Neural crest cell (in vitro differentiated cells): ENCODE data around the gene LDHAL6B. TPM values are rescaled to one million over a fixed set of nuclear protein-coding genes. Genes with fewer than 3 reads are reported as not detected.

Source experiments
- DNase-seq: peaks from one replicate; pipeline ENCODE4 v3.0.0; 2021; ENCODE audit warnings: low read depth, mixed read lengths, low spot score
- H3K27ac Mint-ChIP-seq: one replicate; pipeline ENCODE4 v1.8.0; 2021; ENCODE audit warnings: mild to moderate bottlenecking, mixed read lengths; ENCODE audit not compliant: unreplicated experiment
- H3K27me3 Mint-ChIP-seq: 2 replicates; pipeline ENCODE4 v1.8.0; 2021; ENCODE audit warnings: low read depth, mild to moderate bottlenecking, mixed read lengths
- H3K36me3 Mint-ChIP-seq: 2 replicates; pipeline ENCODE4 v1.8.0; 2021; ENCODE audit warnings: low read depth, mild to moderate bottlenecking, mixed read lengths
- H3K4me1 Mint-ChIP-seq: 2 replicates; pipeline ENCODE4 v1.8.0; 2021; ENCODE audit warnings: mixed read lengths
- H3K4me3 Mint-ChIP-seq: one replicate; pipeline ENCODE4 v1.8.0; 2021; ENCODE audit warnings: mild to moderate bottlenecking, mixed read lengths
- H3K9me3 Mint-ChIP-seq: 2 replicates; pipeline ENCODE4 v1.8.0; 2021; ENCODE audit warnings: mixed read lengths
- total RNA-seq: library from RNA; stranded (reverse); gene quantifications from 2 replicates; pipeline ENCODE4 v1.2.1, GENCODE V29; 2021
- TF ChIP-seq, protein P1 (sequence below): fragments of 200-600 bp; sonication (generic); conservative IDR thresholded peaks from 2 replicates; pipeline ENCODE4 v1.5.0; 2021; ENCODE audit warnings: antibody characterized with exemption, mild to moderate bottlenecking

The LDHAL6B gene
- total RNA-seq, 1 donor from 2014 or later, result not detected

DNA sequence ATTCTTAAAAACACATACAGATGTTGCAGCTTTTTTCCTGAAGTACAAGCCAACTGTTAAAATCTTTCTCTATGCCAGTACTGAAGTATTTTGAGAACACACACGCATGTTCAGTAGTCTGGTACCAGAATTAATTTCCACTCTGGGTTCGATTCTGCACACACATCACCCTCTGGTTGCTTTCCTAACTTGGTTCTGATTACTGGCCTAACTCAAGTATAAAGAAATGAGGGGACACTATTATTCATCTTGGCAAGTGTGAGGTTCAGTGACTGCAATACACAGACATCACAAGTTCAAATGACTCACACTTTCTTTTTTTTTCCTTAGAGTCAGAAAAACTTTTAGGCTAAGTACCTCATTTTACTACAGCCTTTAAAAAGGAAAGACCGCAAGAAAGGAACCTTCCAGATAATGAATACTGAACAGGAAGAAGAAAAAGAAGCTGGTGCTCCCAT lies 37.4 kb upstream of the LDHAL6B start:
- DNase-seq, result no peak
- Mint-ChIP-seq H3K4me3 (no peak overlapping the region), H3K36me3 (peaks cover 13% of the 10 kb centered on the region), H3K27me3 (no peaks in the 10 kb centered on the region), H3K4me1 (peaks cover 12% of the 10 kb centered on the region), H3K27ac (no peak overlapping the region), H3K9me3 (no peaks in the 10 kb centered on the region)
- TF ChIP-seq, protein P1, sequence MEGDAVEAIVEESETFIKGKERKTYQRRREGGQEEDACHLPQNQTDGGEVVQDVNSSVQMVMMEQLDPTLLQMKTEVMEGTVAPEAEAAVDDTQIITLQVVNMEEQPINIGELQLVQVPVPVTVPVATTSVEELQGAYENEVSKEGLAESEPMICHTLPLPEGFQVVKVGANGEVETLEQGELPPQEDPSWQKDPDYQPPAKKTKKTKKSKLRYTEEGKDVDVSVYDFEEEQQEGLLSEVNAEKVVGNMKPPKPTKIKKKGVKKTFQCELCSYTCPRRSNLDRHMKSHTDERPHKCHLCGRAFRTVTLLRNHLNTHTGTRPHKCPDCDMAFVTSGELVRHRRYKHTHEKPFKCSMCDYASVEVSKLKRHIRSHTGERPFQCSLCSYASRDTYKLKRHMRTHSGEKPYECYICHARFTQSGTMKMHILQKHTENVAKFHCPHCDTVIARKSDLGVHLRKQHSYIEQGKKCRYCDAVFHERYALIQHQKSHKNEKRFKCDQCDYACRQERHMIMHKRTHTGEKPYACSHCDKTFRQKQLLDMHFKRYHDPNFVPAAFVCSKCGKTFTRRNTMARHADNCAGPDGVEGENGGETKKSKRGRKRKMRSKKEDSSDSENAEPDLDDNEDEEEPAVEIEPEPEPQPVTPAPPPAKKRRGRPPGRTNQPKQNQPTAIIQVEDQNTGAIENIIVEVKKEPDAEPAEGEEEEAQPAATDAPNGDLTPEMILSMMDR, result no peak

- no peak overlapping the region for H3K4me3 Mint-ChIP-seq
- H3K4me1 Mint-ChIP-seq, result peaks cover 22% of the 10 kb centered on the region
- H3K9me3 Mint-ChIP-seq, result no peaks in the 10 kb centered on the region
- DNase-seq, result no peak
- no peaks in the 10 kb centered on the region for H3K27me3 Mint-ChIP-seq
- TF ChIP-seq, protein P1, result no peak
- H3K36me3 Mint-ChIP-seq, result peaks cover 9% of the 10 kb centered on the region
- no peak overlapping the region for H3K27ac Mint-ChIP-seq
Observed at GRCh38 chr15:59170295-59171066, 36.2 kb upstream of the LDHAL6B start.

- H3K4me1 Mint-ChIP-seq, result peaks cover 22% of the 10 kb centered on the region
- H3K27me3 Mint-ChIP-seq, result no peaks in the 10 kb centered on the region
- TF ChIP-seq, protein P1, result no peak
- no peak for DNase-seq
- H3K4me3 Mint-ChIP-seq, result no peak overlapping the region
- no peaks in the 10 kb centered on the region for H3K9me3 Mint-ChIP-seq
- H3K27ac Mint-ChIP-seq, result peak overlapping the region; percentile 31
- H3K36me3 Mint-ChIP-seq, result peaks cover 9% of the 10 kb centered on the region
Observed at GRCh38 chr15:59171067-59171397, 35.6 kb upstream of the LDHAL6B start.

- no peak overlapping the region for H3K27ac Mint-ChIP-seq
Observed at GRCh38 chr15:59172289-59172901, 34.2 kb upstream of the LDHAL6B start.

DNA sequence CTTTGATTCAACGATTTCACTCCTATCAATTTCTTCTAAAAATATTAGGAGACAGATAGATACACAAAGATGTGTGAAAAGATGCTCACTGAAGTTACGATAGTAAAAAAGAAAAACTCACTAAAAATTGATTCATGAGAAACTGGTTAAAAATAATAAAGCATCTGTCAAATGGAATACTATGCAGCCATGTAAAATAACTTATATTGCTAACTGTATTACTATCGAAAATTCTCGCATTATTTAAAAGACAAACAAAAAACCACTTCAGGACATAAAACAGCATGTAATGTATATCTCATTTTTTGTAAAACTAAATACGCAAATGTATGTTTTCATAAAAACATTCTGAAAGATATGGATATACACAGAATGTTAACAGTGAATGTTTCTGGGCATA lies 33.4 kb upstream of the LDHAL6B start:
- H3K4me1 Mint-ChIP-seq, result peaks cover 22% of the 10 kb centered on the region
- DNase-seq, result no peak
- no peak overlapping the region for H3K27ac Mint-ChIP-seq
- TF ChIP-seq, protein P1, result no peak
- H3K27me3 Mint-ChIP-seq, result no peaks in the 10 kb centered on the region
- peaks cover 15% of the 10 kb centered on the region for H3K36me3 Mint-ChIP-seq
- no peaks in the 10 kb centered on the region for H3K9me3 Mint-ChIP-seq
- H3K4me3 Mint-ChIP-seq, result no peak overlapping the region

More at GRCh38 chr15:59172289-59172901, 34.2 kb upstream of the LDHAL6B start:
- H3K36me3 Mint-ChIP-seq, result peaks cover 11% of the 10 kb centered on the region
- H3K9me3 Mint-ChIP-seq, result no peaks in the 10 kb centered on the region
- peaks cover 22% of the 10 kb centered on the region for H3K4me1 Mint-ChIP-seq
- DNase-seq, result no peak
- TF ChIP-seq, protein P1, result peak; percentile 35
- no peaks in the 10 kb centered on the region for H3K27me3 Mint-ChIP-seq
- no peak overlapping the region for H3K4me3 Mint-ChIP-seq
